Osteoblast (primary cell): ENCODE measurements around the gene IRS2. TPM values are rescaled to one million over a fixed set of nuclear protein-coding genes. Genes with fewer than 3 reads are reported as not detected.

Experiments
- DNase-seq: peaks from one replicate; pipeline ENCODE4 v3.0.0; 2011; ENCODE audit warnings: low spot score, mixed read lengths; ENCODE audit not compliant: insufficient read length; ENCODE audit errors: missing footprints
- H2AFZ ChIP-seq: 2 replicates; pipeline ENCODE4 v1.6.0; 2011; ENCODE audit warnings: mild to moderate bottlenecking, low read length
- H3K27ac ChIP-seq: 2 replicates; pipeline ENCODE4 v1.5.1; 2011; ENCODE audit warnings: mild to moderate bottlenecking, low read depth, low read length, moderate library complexity
- H3K27me3 ChIP-seq: 2 replicates; pipeline ENCODE4 v1.6.0; 2012; ENCODE audit warnings: mild to moderate bottlenecking, control low read depth, inconsistent platforms, low read length, moderate library complexity; ENCODE audit not compliant: insufficient read depth
- H3K36me3 ChIP-seq: 2 replicates; pipeline ENCODE4 v1.5.1; 2011; ENCODE audit warnings: mild to moderate bottlenecking, low read length, control low read depth, moderate library complexity; ENCODE audit not compliant: insufficient read depth
- H3K4me1 ChIP-seq: 2 replicates; pipeline ENCODE4 v1.5.1; 2011; ENCODE audit warnings: mild to moderate bottlenecking, low read length, control low read depth, moderate library complexity; ENCODE audit not compliant: insufficient read depth
- H3K4me2 ChIP-seq: 2 replicates; pipeline ENCODE4 v1.6.0; 2011; ENCODE audit warnings: mild to moderate bottlenecking, low read length; ENCODE audit not compliant: insufficient read depth
- H3K4me3 ChIP-seq: fragments of 200-600 bp; sonication (generic); 3 replicates; pipeline ENCODE4 v1.5.1; 2012; ENCODE audit warnings: mild to moderate bottlenecking, low read length, inconsistent platforms; ENCODE audit not compliant: insufficient read depth
- H3K79me2 ChIP-seq: 2 replicates; pipeline ENCODE4 v1.6.0; 2012; ENCODE audit warnings: mild to moderate bottlenecking, low read length, control low read depth, inconsistent platforms; ENCODE audit not compliant: insufficient read depth
- H3K9me3 ChIP-seq: 2 replicates; pipeline ENCODE4 v1.5.1; 2011; ENCODE audit warnings: low read depth, low read length, control low read depth
- H4K20me1 ChIP-seq: 2 replicates; pipeline ENCODE4 v1.6.0; 2012; ENCODE audit warnings: mild to moderate bottlenecking, low read length, control low read depth; ENCODE audit not compliant: insufficient read depth
- CTCF ChIP-seq: IDR thresholded peaks from 2 replicates; pipeline ENCODE4 v1.5.1; 2011; ENCODE audit warnings: mild to moderate bottlenecking, low read depth, low read length, moderate library complexity; ENCODE audit errors: extremely low read depth
- total RNA-seq: library from RNA; depleted of rRNA; stranded (reverse); fragments of >200 nt; gene quantifications from 2 replicates; pipeline ENCODE4 v1.2.3, GENCODE V29; 2012

The IRS2 gene
- total RNA-seq, 1 donor = 8.3 TPM

DNA sequence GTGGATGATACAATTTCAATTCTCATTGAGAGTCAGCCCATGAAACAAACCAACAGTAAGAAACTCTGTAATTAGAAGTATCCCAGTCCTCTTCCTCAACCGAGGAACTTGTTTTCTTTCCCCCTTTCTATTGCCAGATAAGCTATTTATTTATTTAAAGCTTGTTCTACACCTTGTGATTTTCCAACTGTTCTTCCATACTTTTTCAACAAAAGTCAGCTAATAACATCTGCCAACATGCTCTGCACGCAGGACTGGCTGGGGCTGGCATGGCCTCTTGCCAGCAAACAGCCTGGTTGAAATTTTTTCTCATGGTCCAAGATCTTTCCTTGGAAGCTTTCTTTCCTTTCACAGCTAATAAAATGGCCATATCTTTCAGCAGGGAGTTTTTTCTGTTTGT is 2.9 kb upstream of the IRS2 start:
- Histone ChIP-seq H3K4me3 (no peak overlapping the region), H2AFZ (no peak overlapping the region), H3K4me1 (no peaks in the 10 kb centered on the region), H3K9me3 (no peaks in the 10 kb centered on the region), H3K27me3 (peaks cover 45% of the 10 kb centered on the region), H3K4me2 (no peak overlapping the region), H3K79me2 (no peaks in the 10 kb centered on the region), H3K27ac (no peak overlapping the region), H4K20me1 (no peaks in the 10 kb centered on the region), H3K36me3 (no peaks in the 10 kb centered on the region)
- TF ChIP-seq CTCF = no peak
- DNase-seq = no peak

DNA sequence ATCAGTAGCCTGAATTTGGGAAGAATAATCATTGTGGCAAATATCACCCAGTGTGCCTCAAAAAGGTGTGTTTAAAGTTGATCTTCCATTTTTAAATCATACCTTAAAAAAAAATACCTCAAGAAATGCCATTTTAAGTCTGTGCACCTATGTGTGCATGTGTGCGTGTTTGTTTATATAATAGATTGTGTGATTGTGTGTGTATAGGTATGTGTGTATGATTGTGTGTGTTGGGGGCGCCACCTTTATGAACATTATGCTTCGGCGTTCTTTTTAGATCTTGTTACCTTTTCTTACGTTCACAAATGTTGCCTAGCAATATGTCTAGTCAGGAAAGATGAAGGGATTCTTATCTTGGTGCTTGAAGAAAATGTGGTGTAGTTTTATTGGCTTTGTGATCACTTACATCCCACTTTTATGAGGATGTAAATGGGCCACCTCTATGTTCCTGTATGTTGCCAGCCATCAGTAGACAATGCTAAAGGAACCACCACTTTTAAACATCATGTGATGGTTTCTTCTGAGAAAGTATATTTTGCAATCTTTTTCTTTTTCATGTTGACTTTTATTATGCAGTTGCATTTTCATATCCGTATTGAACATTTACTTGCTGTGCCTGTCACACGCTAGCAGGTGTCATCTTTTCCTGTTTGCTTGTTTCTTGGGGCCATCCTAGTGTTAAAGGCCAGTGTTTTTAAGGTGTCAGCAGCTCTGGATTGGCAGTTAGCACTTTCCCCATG is 2.2 kb upstream of the IRS2 start:
- no peak overlapping the region for H3K4me2 ChIP-seq

GRCh38 chr13:109787135-109787954 is 962 bp upstream of the IRS2 start:
- peak overlapping the region; percentile 68 for H2AFZ ChIP-seq

More for the DNA sequence above, 2.2 kb upstream of the IRS2 start:
- Histone ChIP-seq H3K9me3 (no peaks in the 10 kb centered on the region), H3K4me1 (no peaks in the 10 kb centered on the region), H2AFZ (no peak overlapping the region), H3K79me2 (peaks cover 2% of the 10 kb centered on the region), H3K27me3 (peaks cover 41% of the 10 kb centered on the region), H4K20me1 (no peaks in the 10 kb centered on the region), H3K4me3 (no peak overlapping the region), H3K36me3 (no peaks in the 10 kb centered on the region), H3K27ac (no peak overlapping the region)
- TF ChIP-seq CTCF = no peak
- DNase-seq = no peak

More at GRCh38 chr13:109787135-109787954, 962 bp upstream of the IRS2 start:
- no peak overlapping the region for H3K27ac ChIP-seq
- H3K27me3 ChIP-seq = peaks cover 37% of the 10 kb centered on the region
- no peaks in the 10 kb centered on the region for H3K9me3 ChIP-seq
- no peaks in the 10 kb centered on the region for H4K20me1 ChIP-seq
- no peaks in the 10 kb centered on the region for H3K36me3 ChIP-seq
- no peak for DNase-seq
- H3K79me2 ChIP-seq = peaks cover 2% of the 10 kb centered on the region
- TF ChIP-seq CTCF = no peak
- H3K4me2 ChIP-seq = peak overlapping the region; percentile 76
- H3K4me1 ChIP-seq = no peaks in the 10 kb centered on the region
- peak overlapping the region; percentile 76 for H3K4me3 ChIP-seq
